ENCODE measurements around the gene TLR1. TPM values are rescaled to one million over a fixed set of nuclear protein-coding genes. Genes with fewer than 3 reads are reported as not detected.

TLR1 gene
- total RNA-seq, 1 donor from 2014 or later, result not detected

GRCh38 chr4:38823766-38824165 lies 19.2 kb upstream of the TLR1 start:
- Mint-ChIP-seq H3K36me3 (ENCODE audit: low read depth) (peaks cover 2% of the 10 kb centered on the region), H3K4me1 (no peaks in the 10 kb centered on the region), H3K27me3 (ENCODE audit: low read depth) (no peaks in the 10 kb centered on the region), H3K27ac (ENCODE audit: unreplicated experiment) (no peak overlapping the region), H3K9me3 (peaks cover 11% of the 10 kb centered on the region), H3K4me3 (no peak overlapping the region)
- no peak for DNase-seq (ENCODE audit: low read depth, low spot score)
- TF ChIP-seq, protein P1, sequence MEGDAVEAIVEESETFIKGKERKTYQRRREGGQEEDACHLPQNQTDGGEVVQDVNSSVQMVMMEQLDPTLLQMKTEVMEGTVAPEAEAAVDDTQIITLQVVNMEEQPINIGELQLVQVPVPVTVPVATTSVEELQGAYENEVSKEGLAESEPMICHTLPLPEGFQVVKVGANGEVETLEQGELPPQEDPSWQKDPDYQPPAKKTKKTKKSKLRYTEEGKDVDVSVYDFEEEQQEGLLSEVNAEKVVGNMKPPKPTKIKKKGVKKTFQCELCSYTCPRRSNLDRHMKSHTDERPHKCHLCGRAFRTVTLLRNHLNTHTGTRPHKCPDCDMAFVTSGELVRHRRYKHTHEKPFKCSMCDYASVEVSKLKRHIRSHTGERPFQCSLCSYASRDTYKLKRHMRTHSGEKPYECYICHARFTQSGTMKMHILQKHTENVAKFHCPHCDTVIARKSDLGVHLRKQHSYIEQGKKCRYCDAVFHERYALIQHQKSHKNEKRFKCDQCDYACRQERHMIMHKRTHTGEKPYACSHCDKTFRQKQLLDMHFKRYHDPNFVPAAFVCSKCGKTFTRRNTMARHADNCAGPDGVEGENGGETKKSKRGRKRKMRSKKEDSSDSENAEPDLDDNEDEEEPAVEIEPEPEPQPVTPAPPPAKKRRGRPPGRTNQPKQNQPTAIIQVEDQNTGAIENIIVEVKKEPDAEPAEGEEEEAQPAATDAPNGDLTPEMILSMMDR (conservative IDR thresholded peaks at IDR 0.05), result no peak

DNA sequence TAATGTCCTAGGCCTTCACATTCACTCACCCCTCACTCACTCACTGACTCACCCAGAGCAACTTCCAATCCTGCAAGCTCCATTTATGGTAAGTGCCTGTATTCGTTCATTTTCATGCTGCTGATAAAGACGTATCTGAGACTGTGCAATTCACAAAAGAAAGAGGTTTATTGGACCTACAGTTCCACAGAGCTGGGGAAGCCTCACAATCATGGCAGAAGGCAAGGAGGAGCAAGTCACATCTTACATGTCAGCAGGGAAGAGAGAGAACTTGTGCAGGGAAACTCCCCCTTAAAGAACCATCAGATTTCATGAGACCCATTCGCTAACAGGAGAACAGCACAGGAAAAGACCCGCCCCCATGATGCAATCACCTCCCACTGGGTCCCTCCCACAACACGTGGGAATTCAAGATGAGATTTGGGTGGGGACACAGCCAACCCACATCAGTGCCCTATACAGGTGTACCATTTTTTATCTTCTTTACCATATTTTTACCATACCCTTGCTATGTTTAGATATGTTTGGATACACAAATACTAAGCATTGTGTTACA lies 18.2 kb upstream of the TLR1 start:
- H3K9me3 Mint-ChIP-seq, result peaks cover 11% of the 10 kb centered on the region
- no peaks in the 10 kb centered on the region for H3K4me1 Mint-ChIP-seq
- H3K27me3 Mint-ChIP-seq (ENCODE audit: low read depth), result no peaks in the 10 kb centered on the region
- TF ChIP-seq, protein P1 (conservative IDR thresholded peaks at IDR 0.05), result no peak
- no peak overlapping the region for H3K4me3 Mint-ChIP-seq
- H3K36me3 Mint-ChIP-seq (ENCODE audit: low read depth), result peaks cover 2% of the 10 kb centered on the region
- no peak overlapping the region for H3K27ac Mint-ChIP-seq (ENCODE audit: unreplicated experiment)
- no peak for DNase-seq (ENCODE audit: low read depth, low spot score)

GRCh38 chr4:38821739-38822138 lies 17.1 kb upstream of the TLR1 start:
- Mint-ChIP-seq H3K9me3 (peaks cover 8% of the 10 kb centered on the region), H3K36me3 (ENCODE audit: low read depth) (peaks cover 2% of the 10 kb centered on the region), H3K4me3 (no peak overlapping the region), H3K27ac (ENCODE audit: unreplicated experiment) (no peak overlapping the region), H3K27me3 (ENCODE audit: low read depth) (no peaks in the 10 kb centered on the region), H3K4me1 (no peaks in the 10 kb centered on the region)
- no peak for DNase-seq (ENCODE audit: low read depth, low spot score)
- TF ChIP-seq, protein P1 (conservative IDR thresholded peaks at IDR 0.05), result no peak

- no peak overlapping the region for H3K4me3 Mint-ChIP-seq
- H3K27ac Mint-ChIP-seq (ENCODE audit: unreplicated experiment), result no peak overlapping the region
- TF ChIP-seq, protein P1 (conservative IDR thresholded peaks at IDR 0.05), result no peak
- peaks cover 2% of the 10 kb centered on the region for H3K36me3 Mint-ChIP-seq (ENCODE audit: low read depth)
- DNase-seq (ENCODE audit: low read depth, low spot score), result no peak
- no peaks in the 10 kb centered on the region for H3K27me3 Mint-ChIP-seq (ENCODE audit: low read depth)
- H3K4me1 Mint-ChIP-seq, result peaks cover 11% of the 10 kb centered on the region
- peaks cover 8% of the 10 kb centered on the region for H3K9me3 Mint-ChIP-seq
These were observed 15.9 kb upstream of the TLR1 start for GRCh38 chr4:38820329-38821061.

DNA sequence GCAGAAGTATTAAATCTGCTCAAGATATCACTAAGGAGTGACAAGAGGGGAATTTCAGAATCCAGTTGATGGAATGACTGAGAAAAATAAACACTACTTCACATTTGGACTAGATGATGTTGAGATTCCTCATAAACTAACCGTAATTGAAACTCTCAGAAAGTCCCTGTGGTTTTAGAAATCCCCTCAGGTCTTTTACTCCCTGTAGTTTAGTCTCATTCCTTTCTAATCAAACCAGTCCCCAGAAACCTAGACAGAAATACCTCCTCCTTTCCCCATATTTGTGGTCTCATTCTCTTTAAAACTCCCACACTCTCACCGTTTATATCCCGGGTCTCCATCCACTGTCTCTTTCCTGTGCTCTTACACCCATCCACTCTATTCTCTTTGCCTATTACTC lies 15.0 kb upstream of the TLR1 start:
- Mint-ChIP-seq H3K4me1 (peaks cover 11% of the 10 kb centered on the region), H3K4me3 (no peak overlapping the region), H3K9me3 (peaks cover 9% of the 10 kb centered on the region), H3K27ac (ENCODE audit: unreplicated experiment) (peak overlapping the region; percentile 2), H3K36me3 (ENCODE audit: low read depth) (peaks cover 2% of the 10 kb centered on the region), H3K27me3 (ENCODE audit: low read depth) (no peaks in the 10 kb centered on the region)
- TF ChIP-seq, protein P1 (conservative IDR thresholded peaks at IDR 0.05), result no peak
- DNase-seq (ENCODE audit: low read depth, low spot score), result no peak
